Heart right ventricle (tissue), 16 donors: Measurements from ENCODE around the gene RASGEF1C. TPM values are rescaled to one million over a fixed set of nuclear protein-coding genes. Genes with fewer than 3 reads are reported as not detected.

Source experiments
- ATAC-seq, 8 donors: fragments of 200-7000 bp; cut with Tn5 transposase; one replicate each; pipeline ENCODE4 v1.9.1; 2020; ENCODE audit warnings: mild to moderate bottlenecking in 8 of 8, moderate library complexity in 8 of 8, moderate number of reproducible peaks in 1 of 8
- DNase-seq, 2 donors: peaks; one replicate each; pipeline ENCODE4 v3.0.0-alpha.2; 2020
- H3K27ac ChIP-seq, 10 donors: fragments of 200-600 bp; sonication (generic) in 2 of 10; one replicate each; pipeline versions ENCODE4 v1.5.0 to v1.8.0; 2020 to 2022; ENCODE audit warnings: mild to moderate bottlenecking in 3 of 10
- H3K27me3 ChIP-seq, 7 donors: fragments of 200-600 bp; one replicate each; pipeline ENCODE4 v1.8.0; 2021 to 2022; ENCODE audit warnings: mild to moderate bottlenecking in 2 of 7
- H3K36me3 ChIP-seq, 9 donors: fragments of 200-600 bp; sonication (generic) in 1 of 9; one replicate each; pipeline versions ENCODE4 v1.5.0 to v1.8.0; 2020 to 2022; ENCODE audit warnings: mild to moderate bottlenecking in 2 of 9
- H3K4me1 ChIP-seq, 9 donors: fragments of 200-600 bp; sonication (generic) in 1 of 9; one replicate each; pipeline versions ENCODE4 v1.5.0 to v1.8.0; 2020 to 2022; ENCODE audit warnings: mild to moderate bottlenecking in 4 of 9
- H3K4me3 ChIP-seq, 10 donors: fragments of 200-600 bp; sonication (generic) in 2 of 10; one replicate each; pipeline versions ENCODE4 v1.5.0 to v1.8.0; 2020 to 2022; ENCODE audit warnings: mild to moderate bottlenecking in 7 of 10, moderate library complexity in 2 of 10
- H3K9me3 ChIP-seq, 11 donors: fragments of 200-600 bp in 10 of 11; sonication (generic) in 2 of 11; one replicate each; pipeline versions ENCODE4 v1.5.0 to v1.8.0; 2013 to 2022; ENCODE audit warnings: mild to moderate bottlenecking in 2 of 11, control low read depth in 1 of 11, moderate library complexity in 1 of 11
- WGBS, 2 donors: extraction: QIAGEN DNeasy Blood & Tissue Kit; methylation state at CpG; one replicate each; pipeline ENCODE4 v1.1.7; 2013; ENCODE audit warnings: inconsistent platforms in 1 of 2; 5-methylcytosine and 5-hydroxymethylcytosine counted together
- intact Hi-C, 10 donors: fragments of 100-400 bp; cut with DNase I; formaldehyde crosslinking; loops; one replicate each; pipeline versions ENCODE4 v1.11.1 to v1.14.2; 2022
- polyA plus RNA-seq, 2 donors: library from polyadenylated mRNA; stranded (reverse); fragments of 200-250 nt; gene quantifications; one replicate each; pipeline ENCODE4 v1.2.3, GENCODE V29; 2013
- total RNA-seq, 10 donors: library from RNA; stranded (reverse); fragmentation: NEBNext Ultra II Directional in 3 of 10; extraction: Animal tissue kit (Norgen Biotek cat#: 25700) in 3 of 10; gene quantifications; one replicate each; pipeline versions ENCODE4 v1.2.1 to v1.2.4, GENCODE V29; 2021 to 2023
- TF ChIP-seq, protein P1 (sequence below), 9 donors: fragments of 200-600 bp; sonication (generic) in 2 of 9; IDR thresholded peaks; one replicate each; pipeline versions ENCODE4 v1.5.0 to v1.8.0; 2021 to 2022; ENCODE audit warnings: antibody characterized with exemption in 9 of 9, mild to moderate bottlenecking in 5 of 9, moderate library complexity in 1 of 9
- donor health status: Arrhythmogenic right ventricular cardiomyopathy.
- donor health status: ischemic (EF 13 %, LVEDD 7.1; RV severe dilation, severe dysfunction).
- donor health status: healthy with polysubstance abuse.
- donor health status: DM: no; HTN: yes; CAD: no.
- donor health status: DM: no; HTN: no; CAD: no.
- donor health status: ischemic (EF 25% LVEDD 6.9; RV normal size, moderate dysfunction).
- donor health status: ischemic (EF 25% LVEDD 5.7; RV mildly dilated, moderate dysfunction).
- donor health status: healthy.
- donor health status: DM: yes; HTN: yes; CAD: no.
- donor health status: Ischemic cardiomyopathy.
- donor health status: ischemic (EF 35%, LVEDD 5.7; RV mildly dilated, moderate dysfunction).
- donor health status: nonischemic (EF 11% LVEDD 7.7; RV severe dilation, severe dysfunction).
- donor health status: DM: yes; HTN: yes; CAD: no.
- donor health status: PGD.
- donor health status: ischemic (EF 29% LVEDD 5.4; RV normal size, mild dysfunction).
- donor health status: nonischemic (EF 23%, LVEDD 6.1; RV moderate dilation, normal function).

RASGEF1C gene
- total and polyA plus RNA-seq, 12 donors = 0.17 to 0.59 (median 0.26) TPM; not detected in 6

GRCh38 chr5:180235077-180235476, 26.1 kb upstream of the RASGEF1C start:
- TF ChIP-seq, protein P1, sequence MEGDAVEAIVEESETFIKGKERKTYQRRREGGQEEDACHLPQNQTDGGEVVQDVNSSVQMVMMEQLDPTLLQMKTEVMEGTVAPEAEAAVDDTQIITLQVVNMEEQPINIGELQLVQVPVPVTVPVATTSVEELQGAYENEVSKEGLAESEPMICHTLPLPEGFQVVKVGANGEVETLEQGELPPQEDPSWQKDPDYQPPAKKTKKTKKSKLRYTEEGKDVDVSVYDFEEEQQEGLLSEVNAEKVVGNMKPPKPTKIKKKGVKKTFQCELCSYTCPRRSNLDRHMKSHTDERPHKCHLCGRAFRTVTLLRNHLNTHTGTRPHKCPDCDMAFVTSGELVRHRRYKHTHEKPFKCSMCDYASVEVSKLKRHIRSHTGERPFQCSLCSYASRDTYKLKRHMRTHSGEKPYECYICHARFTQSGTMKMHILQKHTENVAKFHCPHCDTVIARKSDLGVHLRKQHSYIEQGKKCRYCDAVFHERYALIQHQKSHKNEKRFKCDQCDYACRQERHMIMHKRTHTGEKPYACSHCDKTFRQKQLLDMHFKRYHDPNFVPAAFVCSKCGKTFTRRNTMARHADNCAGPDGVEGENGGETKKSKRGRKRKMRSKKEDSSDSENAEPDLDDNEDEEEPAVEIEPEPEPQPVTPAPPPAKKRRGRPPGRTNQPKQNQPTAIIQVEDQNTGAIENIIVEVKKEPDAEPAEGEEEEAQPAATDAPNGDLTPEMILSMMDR (IDR thresholded peaks at IDR 0.05) = no peak
- peaks cover 0 to 43% (median under 1%) of the 10 kb centered on the region in 11 donors for H3K9me3 ChIP-seq
- no peak for ATAC-seq
- no peak overlapping the region for H3K4me3 ChIP-seq
- WGBS, 2 donors = 87 to 88% methylated on average over 5 of the region's 5 CpGs
- H3K27me3 ChIP-seq = no peaks in the 10 kb centered on the region
- H3K36me3 ChIP-seq = peaks cover 2 to 93% (median 79%) of the 10 kb centered on the region in 9 donors
- DNase-seq = no peak
- intact Hi-C loops = no loop called here
- H3K27ac ChIP-seq = no peak overlapping the region
- H3K4me1 ChIP-seq = no peaks in the 10 kb centered on the region

GRCh38 chr5:180234271-180234670, 25.3 kb upstream of the RASGEF1C start:
- ATAC-seq (no peak), DNase-seq (no peak)
- Histone ChIP-seq H3K27me3 (no peaks in the 10 kb centered on the region), H3K27ac (no peak overlapping the region), H3K9me3 (peaks cover 0 to 51% (median under 1%) of the 10 kb centered on the region in 11 donors), H3K36me3 (peaks cover 0 to 93% (median 71%) of the 10 kb centered on the region in 9 donors), H3K4me1 (no peaks in the 10 kb centered on the region), H3K4me3 (no peak overlapping the region)
- intact Hi-C loops = no loop called here
- 95 to 98% methylated on average over 15 of the region's 15 CpGs for WGBS, 2 donors
- TF ChIP-seq, protein P1 (IDR thresholded peaks at IDR 0.05) = no peak

DNA sequence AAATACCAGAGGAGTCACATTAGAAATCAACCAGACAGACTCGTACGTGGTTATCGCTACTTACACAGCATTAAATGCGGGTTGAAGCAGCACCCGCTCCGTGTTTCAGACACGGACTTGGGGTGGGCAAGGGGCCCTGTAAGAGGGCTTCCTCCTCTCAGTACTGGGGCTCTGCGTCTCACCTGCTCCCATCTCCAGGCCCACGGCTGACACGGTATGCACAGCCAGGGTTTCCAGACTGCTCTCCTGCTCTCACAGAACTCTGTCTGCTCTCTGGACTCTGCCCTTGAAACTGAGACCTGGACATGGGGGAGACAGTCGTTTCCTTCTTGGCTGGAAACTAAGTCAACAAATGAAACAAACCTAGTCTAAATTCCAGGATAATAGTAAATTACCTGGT, 24.7 kb upstream of the RASGEF1C start:
- Histone ChIP-seq H3K27ac (no peak overlapping the region), H3K36me3 (peaks cover 0 to 91% (median 65%) of the 10 kb centered on the region in 9 donors), H3K4me1 (no peaks in the 10 kb centered on the region), H3K27me3 (no peaks in the 10 kb centered on the region), H3K4me3 (no peak overlapping the region), H3K9me3 (peaks cover 0 to 56% (median 4%) of the 10 kb centered on the region in 11 donors)
- DNase-seq (no peak), ATAC-seq (no peak)
- 90 to 92% methylated on average over 11 of the region's 11 CpGs for WGBS, 2 donors
- intact Hi-C loops = no loop called here
- TF ChIP-seq, protein P1 (IDR thresholded peaks at IDR 0.05) = no peak

DNA sequence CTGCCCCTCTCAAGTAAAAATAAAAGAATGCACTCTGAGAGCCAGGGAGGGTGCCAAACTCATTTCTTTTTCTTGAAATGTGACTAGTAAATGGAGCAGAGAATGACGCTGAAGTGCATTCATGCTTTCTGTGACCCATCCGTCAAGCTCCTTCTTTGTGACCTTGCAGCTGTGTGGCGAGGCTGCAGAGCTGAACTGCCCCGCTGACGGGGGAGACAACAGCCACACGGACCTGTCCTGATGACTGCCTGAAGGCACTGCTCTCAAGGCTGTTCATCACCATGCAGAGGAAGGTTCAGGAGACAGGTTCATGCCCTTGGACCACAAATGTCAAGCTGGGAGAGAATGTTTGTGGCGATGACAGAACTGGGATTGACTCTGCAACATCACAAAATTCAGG, 21.0 kb upstream of the RASGEF1C start:
- Histone ChIP-seq H3K36me3 (peaks cover 0 to 63% (median 30%) of the 10 kb centered on the region in 9 donors), H3K27me3 (no peaks in the 10 kb centered on the region), H3K4me1 (no peaks in the 10 kb centered on the region), H3K27ac (no peak overlapping the region), H3K9me3 (peaks cover 0 to 77% (median 18%) of the 10 kb centered on the region in 11 donors), H3K4me3 (no peak overlapping the region)
- WGBS, 2 donors = 87 to 92% methylated on average over 7 of the region's 7 CpGs
- intact Hi-C loops = no loop called here
- ATAC-seq (no peak), DNase-seq (no peak)
- TF ChIP-seq, protein P1 (IDR thresholded peaks at IDR 0.05) = no peak
